Myocyte (in vitro differentiated cells): ENCODE measurements around the gene UCP1. TPM values are rescaled to one million over a fixed set of nuclear protein-coding genes. Genes with fewer than 3 reads are reported as not detected.

Experiments used
- DNase-seq: peaks from one replicate; pipeline ENCODE4 v3.0.0-alpha.2; 2012; ENCODE audit warnings: low read depth
- polyA plus RNA-seq: library from polyadenylated mRNA; unstranded; fragments of >200 nt; gene quantifications from one replicate; pipeline ENCODE4 v1.2.1, GENCODE V29; 2012; ENCODE audit warnings: missing spikeins
- total RNA-seq: library from RNA; depleted of rRNA; stranded (reverse); fragments of >200 nt; gene quantifications from 2 replicates; pipeline ENCODE4 v1.2.3, GENCODE V29; 2014

UCP1 gene, protein sequence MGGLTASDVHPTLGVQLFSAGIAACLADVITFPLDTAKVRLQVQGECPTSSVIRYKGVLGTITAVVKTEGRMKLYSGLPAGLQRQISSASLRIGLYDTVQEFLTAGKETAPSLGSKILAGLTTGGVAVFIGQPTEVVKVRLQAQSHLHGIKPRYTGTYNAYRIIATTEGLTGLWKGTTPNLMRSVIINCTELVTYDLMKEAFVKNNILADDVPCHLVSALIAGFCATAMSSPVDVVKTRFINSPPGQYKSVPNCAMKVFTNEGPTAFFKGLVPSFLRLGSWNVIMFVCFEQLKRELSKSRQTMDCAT
- not detected in 2 replicates for total RNA-seq
- polyA plus RNA-seq: not detected

DNA sequence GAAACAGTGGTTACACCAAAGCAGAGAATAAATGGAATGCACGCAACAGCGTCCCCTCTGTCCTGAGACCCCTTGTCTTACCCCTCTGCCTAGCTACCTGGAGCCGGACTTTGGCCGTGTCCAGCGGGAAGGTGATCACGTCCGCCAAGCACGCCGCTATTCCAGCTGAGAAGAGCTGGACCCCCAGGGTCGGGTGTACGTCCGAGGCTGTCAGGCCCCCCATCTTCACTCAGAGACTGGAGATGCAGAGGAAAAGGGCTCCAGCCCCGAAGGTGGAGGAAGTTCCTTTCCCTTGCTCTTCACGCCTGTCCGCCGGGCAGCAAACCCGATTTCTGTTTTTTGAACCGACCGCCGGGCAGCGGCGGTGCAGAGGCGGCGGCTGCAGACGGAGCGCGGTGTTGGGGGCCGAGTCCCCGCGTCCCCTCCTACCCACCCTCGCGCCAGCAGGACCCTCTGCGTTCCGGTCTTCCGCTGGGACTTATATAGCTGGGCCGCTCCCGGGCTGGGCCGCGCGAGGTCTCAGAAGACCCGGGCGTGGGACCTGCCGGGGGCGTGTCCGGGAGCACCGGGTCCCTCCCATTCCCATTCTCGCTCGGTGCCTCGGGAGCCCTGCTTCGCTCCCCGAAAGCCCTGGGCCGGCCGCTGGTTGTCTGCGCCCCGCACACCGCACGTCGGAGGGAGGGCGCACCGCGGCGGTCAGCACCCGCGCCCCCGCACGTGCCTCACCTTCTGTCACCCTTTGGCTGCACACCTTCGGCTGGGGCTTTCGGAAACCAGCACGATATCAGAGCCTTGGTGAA is at the start of gene UCP1:
TSS of gene UCP1 (minus strand) at position 455 of the 800 bp plus-strand sequence. CDS start at position 223, 232 bp downstream.
- DNase-seq: no peak

DNA sequence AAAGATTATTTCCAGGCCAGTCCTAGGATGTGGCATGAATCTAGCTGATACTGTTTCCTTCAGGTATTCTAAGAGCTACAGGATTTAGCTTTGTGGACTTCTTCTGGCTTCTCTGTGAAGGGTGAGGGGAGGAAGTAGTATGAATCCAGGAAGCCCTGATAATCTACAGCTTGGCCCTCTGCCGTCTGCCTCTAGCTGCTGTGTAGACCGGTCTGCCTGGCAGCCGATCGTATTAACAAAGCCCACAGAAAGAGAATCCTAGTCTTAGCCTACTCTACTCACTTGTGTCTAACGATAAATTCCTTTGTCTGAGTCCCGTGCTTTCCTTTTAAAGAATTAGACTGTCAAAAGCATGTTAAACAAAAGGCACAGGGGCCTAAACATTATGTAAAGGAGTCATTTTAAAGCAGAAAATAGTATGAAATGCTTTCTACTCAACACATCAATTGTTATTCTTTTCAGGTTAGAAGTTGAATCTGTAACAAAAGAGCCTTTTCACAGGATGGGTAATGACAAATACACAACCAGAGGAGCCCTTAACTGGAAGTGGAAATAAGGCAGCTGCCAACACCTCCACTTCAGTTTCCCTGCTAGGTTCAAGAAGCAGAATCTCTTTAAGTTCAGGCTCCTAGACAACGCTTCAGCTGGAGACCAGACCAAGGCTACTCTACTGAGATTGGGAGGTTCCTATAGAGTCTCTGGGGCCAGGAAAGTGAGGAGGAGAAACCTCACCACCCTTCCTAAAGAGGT is 48.9 kb upstream of the UCP1 start:
- DNase-seq: no peak

DNA sequence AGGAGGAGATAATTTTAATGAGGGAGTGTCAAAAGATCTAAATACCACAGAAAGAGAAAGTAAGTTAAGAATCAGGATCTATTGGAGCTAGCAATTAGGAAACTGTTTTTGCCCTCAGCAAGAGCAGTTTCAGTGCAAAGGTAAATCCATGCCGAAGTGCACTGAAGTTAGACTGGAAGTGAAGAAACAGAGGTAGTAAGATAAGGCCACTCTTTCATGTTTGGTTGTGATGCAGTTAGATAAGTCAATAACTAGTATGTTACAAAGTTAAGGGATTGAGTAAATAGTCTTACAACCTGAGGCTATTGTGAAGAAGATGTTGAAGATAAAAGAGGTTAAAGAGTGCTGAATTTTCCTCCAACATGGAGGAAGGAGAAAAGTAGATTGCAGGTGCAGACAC is 46.7 kb upstream of the UCP1 start:
- DNase-seq: no peak

DNA sequence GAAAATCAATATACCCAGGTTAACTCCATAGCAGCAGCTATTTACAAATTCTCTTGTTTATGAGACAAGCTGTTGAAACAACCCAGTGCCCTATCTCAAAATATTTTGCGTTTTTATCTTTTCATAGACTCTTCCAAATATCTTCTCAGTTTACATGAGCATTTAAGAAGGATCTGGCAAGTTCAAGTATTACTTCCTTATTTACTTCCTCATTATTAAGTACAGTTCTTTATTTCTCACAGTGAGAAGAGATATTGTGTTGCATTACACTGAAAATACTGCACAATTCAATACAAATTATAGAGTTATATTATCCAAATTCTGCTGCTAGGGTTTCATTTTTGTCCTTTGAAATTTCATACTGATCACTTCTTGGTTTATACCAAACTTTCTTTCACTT is 43.6 kb upstream of the UCP1 start:
- no peak for DNase-seq

DNA sequence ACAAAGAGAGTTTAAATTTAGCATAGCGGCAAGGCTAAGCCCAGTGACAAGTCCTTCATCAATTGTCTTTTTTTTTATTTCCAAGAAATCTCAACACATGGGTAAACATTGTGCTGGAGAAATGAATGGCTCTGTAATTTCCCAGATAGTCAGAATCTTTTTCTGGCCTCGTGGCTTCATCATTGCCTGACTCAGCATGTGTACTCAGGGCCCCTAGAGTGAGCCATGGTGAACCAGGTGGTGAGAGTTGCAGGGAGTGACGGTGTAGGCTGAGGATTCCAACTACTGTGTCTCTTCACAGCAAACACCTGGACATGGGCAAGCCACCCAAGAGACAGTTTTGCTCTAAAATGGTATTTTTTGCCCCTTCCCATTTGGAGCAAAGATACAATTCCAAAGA is 43.1 kb upstream of the UCP1 start:
- DNase-seq: no peak

DNA sequence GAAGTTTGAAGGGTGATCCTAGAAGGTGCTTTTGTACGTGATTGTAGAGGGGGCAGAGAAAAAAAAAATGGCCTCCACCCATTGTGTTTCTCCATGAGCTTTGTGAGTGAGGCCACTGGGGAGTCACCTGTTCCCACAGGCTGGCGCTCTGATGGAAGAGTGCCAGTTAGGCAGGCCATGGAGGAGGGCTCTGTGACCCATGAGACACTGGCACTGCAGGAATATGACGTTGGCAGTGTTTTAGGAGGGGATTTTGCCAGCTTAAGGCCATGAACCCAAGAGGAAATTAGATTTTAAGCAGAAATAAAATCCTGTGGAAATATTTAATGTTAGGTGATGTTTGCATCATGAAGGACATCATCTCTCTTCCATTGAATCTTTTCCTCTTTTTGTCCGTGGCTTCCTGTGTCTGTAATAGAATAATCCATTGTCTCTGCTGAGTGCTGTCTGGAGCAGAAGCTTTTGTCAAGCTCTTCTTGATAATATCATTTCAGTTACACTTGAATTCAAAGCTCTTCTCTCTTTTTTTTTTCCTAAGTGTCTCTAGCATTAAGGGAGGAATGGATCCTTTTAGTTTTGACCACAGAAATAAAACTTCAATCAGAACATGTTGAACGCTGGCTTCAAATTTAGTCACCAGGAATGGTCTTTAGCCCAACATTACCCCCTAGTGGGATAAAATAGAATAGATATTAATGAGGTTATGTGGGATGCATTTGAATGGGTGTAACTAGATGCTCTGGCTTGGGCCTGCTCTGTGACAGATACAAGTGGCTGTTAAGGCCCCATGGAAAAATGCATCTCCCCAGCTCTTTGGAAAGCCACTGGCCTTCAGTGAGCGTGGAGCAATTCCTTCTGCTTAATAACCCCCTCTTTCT is 41.0 kb upstream of the UCP1 start:
- peak; percentile 74 for DNase-seq

DNA sequence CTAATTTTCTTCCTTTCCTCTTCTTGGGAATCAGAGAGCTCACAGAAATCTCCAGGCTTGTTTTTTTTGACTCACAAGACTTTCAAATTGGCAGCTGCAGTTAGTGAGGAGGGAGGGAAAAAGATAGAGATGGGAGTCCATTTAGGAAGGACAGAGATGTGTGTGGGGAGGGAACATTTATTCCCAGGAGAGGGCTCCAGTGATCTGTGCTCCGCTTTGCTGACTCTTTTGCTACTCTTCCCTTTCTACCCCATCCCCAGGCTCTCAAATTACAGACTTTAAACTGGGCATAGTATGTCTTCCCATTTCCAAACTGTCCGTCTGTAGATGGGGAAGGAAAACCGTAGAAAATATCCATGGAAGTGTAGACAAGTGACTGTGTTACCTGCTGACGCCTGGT is 39.1 kb upstream of the UCP1 start:
- no peak for DNase-seq

DNA sequence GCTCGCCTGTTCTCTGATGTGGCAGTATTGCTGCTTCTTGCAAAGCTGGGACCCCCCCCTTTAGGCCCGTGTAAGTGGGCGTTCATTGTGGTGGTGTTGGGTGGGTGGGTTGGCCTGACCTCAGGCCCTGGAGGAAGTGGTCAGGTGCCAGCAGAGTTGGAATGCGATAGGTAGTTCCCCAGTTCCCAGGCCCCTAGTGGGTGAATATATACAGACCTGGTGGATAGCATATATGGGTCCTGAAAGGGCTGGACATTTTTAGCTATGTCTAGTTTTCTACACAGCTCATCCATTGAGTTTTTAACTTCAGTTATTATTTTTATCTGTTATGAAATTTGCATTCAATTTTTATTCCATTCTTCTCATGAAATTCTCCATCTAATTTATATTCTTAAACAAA is 35.8 kb upstream of the UCP1 start:
- no peak for DNase-seq

DNA sequence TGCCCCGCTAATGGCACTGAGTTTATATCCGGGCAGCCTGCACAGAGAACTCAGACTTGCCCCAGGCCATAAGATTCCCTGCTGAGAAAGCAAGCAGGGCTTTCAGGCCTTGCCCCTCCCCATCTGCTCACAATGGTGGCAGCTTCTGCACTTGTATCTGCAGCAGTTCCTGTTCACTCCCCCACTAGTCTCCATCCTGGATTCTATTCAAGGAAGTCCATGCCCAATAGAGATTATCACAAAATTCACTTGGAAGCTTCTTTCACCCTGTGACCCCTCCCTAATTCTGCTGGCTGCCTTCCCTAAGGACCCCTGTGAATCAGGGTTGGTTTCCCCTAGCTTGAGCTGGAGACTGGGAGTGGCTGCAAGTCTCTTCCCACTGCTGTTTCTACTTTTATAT is 34.5 kb upstream of the UCP1 start:
- no peak for DNase-seq

DNA sequence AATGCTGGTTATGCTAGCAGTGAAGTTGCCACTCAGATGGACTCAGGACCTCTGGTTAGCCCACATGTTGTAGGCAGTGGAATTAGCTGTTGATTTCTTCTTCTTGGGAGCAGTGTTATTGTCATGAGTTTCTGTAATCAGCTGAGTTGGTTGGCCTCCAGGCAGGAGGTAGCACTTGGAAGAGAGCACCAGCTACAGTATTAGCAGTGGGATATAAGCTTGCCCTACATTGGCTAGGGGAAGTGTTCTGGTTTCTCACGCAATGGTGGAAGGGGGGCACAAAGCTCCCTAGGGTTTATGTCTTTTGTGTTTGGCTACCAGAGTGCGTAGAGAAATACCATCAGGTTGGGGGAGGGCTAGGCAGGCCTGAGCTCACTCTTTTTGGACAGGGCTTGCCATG is 34.0 kb upstream of the UCP1 start:
- DNase-seq: no peak

DNA sequence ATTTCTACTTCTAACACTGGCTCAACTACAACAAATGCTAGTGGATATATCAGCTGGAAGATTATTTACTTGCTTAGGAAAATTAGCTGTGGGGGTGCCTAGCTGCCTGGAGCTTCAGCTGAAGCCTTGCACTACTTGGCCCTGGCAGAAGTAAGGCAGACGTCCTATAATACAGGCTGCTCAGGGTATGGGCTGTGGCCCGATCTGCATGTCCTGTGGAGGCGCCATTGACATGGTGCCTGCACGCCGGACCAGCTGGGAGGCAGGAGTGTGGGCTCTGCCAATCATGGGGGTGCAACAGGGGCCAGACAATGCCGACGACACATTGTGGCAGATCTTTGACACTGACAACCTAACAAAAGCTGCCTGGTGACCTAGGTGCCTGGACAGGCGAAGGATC is 31.6 kb upstream of the UCP1 start:
- DNase-seq: no peak

DNA sequence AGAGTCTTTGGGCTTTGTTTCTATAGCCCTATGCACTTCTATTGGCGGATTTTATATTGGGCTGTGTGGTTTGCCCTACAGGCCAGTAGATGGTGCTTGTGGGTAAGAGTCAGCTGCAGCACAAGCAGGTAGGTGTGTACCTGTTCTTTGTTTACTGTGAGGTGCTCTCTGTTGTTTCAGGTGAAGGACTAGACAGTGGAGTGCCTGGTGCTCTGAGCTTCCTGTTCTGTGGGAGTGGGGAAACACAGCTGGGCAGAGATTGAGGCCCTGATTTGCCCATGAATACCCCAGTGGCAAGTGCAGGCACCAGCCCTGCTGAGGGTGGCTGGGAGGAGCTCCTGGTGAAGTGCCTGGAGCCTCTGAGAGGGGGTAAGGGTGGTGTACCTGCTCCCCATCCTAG is 26.3 kb upstream of the UCP1 start:
- DNase-seq: no peak

DNA sequence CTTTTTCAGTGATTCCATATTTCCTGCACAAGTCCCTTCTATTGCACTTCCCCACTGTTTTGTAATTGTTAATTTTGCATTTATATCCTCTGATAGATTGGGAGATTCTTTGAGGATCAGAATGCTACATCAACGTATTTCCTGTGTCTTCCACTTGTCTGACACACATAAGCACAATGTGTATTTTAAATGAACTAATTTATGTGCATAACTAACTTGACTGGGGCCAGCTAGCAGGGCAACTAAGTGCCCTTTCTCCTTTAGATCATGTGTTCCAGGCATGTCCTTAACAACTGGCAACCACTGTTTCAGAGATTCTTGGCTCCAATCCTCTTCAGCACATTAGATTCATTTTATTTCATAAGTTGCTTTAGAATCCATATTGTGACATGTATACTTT is 15.7 kb upstream of the UCP1 start:
- DNase-seq: no peak

DNA sequence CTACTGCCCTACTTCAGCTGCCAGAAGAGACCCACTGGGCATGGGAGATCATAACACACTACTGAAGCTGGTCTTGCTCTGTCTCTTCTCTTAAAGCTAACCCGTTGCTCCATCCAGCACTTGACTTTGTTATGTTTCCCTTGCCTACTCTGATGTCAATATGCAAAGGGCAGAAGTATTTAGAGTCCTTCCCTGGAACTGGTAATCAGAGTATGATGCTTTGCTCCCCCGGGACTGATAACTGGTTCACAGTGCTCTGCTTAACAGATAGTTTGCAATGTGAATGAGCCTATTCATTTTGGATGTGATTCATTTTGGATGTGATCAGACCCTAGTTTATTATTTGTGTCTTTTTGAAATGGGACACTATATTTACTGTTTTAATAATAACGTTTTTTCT is 12.3 kb upstream of the UCP1 start:
- no peak for DNase-seq

DNA sequence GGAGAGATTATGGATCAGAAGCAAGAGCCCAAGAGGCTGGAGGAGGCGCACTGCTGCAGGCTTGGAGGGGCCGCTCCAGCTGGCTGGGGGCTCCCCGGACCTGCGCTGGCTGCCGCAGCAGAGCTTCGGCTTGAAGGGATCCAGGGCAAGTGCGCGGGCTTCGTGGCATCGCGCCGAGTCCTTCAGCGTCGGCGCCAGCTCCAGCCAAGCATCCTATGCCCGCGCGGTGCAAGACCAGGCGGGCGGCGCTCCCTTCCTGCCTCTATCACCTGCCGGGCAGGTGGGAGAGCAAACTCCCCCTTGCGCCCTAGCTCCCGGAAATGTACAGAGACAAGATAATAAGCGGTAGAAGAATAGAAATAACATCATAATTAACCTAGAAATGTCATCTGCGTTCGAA is 10.5 kb upstream of the UCP1 start:
- no peak for DNase-seq

DNA sequence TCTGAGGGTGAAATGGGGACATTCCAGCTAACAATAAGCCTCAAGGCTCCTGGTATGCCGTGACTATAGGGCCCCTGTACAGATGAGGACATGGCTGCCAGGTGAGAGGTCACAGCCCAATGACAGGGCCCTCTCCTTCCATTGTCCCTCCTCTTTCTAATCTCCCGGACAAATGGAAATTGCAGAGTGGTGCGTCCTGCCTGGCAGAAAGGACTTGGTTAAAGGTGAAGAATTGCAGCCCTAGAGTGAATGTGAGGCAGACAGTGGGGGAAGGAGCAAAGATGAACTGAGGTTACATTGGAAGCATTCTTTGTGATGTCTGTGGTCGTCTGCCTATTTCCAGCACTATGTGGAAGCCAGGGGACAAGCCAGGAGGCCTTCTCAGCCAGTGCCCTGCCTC is 6.7 kb upstream of the UCP1 start:
- no peak for DNase-seq

DNA sequence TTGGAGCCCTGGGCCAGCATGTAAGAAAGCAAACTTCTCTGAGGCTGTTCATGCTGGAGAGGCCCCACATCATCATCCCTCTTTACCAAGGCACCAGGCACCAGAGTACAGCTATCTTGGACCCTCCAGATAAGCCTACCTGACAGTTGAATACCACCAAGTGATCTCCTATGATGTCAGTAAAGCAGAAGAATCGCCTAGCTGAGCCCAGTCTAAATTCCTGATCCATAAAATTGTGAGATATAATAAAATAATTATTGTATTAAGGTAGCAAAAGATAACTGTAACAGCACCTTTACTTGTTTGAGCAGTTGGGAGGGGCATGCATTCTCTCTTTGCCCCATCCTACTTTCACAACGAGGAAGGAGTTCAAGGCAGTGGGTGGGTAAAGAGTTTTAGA is 2.9 kb upstream of the UCP1 start:
- DNase-seq: no peak

DNA sequence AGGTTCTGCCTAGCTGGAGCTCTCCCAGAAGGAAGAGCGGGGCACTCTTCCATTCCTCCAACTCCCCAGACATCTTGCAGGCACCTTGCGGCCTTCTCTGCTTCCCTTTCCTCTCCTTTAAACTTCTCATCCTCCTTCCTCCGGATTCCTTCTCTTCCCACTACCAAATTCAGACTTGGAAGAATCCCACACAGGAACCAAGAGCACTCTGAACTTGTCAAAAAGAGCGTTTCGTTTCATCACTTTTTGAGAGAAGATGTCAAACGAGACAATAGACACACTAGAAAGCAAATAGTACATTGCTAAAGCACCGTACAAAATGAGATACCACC is 512 bp upstream of the UCP1 start:
- DNase-seq: no peak

DNA sequence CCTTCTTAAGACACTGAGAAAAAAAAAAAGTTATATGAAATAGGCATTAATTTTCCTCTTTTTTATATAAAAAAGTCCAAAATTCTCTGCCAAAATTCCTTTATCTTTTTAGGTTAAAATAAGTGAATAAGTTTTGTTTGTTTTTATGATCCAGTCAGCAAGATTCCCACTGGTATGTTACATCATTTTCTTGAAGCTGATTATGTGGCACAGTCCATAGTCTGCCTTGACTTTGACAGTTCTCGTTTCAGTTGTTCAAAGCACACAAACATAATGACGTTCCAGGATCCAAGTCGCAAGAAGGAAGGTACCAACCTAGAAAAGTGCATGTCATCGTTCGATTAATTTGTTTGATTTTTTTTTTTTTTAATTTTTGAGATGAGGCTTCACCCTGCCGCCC is 9.1 kb downstream of the UCP1 start:
- DNase-seq: no peak

DNA sequence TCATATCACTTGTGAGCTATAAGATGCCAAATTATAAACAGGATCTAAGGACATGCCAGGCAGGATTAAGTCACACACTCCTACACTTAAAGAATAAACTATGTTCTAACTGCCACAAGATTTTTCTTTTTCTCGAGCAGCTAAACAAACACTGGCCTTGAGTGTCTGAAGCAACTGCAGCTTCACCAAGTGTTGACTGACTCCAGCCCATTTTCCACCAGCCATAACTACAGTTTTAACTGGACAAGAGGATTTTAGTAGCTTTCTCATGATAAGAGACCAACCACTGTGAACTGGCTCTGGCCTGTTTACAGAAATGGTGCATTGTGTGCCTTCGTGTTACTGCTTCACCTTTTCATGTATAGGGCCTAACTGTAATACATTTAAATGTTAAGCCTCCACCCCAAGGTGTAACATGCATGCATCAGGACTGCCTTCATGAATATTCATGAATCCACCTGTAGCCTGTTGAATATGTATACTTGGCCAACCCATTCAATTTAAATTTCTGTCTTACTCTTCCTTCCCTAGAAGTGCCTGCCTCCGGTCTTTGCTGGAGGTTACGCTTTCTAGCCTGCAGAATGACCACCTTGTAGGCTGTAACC is 10.8 kb downstream of the UCP1 start:
- no peak for DNase-seq
